HG03469 (cell line): ENCODE data around the gene ROR1.

ENCODE experiments used
- ATAC-seq: cut with Tn5 transposase; IDR thresholded peaks from one replicate; pipeline ENCODE4 v1.9.1; 2021; ENCODE audit warnings: mild to moderate bottlenecking, moderate library complexity, moderate number of reproducible peaks; ENCODE audit not compliant: unreplicated experiment

Gene ROR1

DNA sequence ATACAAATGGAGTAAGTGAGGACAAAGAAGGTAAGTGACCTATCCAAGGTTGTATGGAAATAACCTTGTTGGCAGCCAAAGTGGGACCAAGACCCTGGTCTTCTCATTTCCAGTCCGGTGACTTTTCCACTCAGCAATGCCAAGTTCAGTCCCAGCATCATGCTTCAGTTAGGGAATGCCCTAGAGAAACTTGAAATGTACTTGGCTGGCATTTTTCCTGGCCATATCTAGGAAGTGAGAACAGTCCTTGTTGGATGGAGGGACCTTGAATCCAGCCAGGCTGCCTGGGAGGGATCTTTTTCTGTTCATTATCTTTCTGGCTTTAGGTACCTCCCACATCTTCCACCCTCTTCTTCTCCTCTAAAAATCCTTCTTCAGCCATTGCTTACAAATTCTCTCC is 352.8 kb downstream of the ROR1 start:
- no peak for ATAC-seq

DNA sequence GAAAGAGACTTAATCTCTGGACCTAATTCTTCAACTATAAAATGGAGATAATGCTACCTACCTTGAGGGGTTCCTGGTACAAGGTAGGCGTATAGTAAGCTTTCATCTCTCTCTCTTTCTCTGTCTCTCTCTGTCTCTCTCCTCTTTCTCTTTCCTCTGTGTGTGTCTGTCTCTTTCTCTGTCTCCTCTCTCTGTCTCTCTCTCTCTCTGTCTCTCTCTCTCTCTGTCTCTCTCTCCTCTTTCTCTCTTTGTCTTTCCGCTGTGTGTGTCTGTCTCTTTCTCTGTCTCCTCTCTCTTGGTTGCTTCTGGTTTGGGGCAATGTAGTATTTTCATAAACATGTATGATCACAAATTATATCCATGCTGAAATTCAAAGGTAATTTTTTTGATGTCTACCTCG is 353.5 kb downstream of the ROR1 start:
- ATAC-seq, result no peak

DNA sequence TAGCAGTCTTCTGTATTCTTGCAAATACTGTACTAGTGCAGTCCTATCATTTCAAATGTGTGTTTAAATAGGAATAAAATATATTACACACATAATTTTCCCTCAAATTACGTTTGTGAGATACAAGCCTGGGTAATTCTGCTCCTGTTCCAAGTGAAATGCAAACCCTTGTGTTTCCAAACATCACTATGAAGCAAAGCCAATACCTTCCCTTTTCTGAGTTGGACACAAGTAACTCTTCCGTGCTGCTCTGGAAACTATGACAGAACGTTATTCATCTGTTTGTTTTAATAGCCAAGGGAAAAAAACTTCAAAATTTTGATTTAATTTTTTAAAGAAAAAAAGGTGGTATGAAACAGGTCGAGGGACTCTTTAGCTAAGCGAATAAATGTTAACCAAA is 355.9 kb downstream of the ROR1 start:
- ATAC-seq, result no peak

DNA sequence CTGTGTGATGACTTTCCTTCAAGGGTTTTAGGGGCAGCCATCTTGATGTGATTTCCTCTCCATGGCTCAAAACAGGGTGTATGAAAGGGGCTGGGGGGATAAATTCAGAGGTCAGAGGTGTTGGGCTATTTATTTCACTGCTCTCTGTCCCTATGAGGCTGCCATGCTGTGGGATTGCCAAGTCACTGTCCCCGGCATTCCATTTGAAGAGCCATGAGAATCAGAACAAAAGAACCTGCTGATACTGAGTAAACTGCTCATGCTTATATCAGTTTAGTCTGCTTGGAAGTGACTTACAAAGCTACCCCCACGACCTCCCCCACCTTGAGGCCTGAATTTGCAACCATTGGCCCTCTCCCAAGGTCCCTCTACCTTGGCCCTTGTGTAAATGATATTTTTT is 357.3 kb downstream of the ROR1 start:
- no peak for ATAC-seq

DNA sequence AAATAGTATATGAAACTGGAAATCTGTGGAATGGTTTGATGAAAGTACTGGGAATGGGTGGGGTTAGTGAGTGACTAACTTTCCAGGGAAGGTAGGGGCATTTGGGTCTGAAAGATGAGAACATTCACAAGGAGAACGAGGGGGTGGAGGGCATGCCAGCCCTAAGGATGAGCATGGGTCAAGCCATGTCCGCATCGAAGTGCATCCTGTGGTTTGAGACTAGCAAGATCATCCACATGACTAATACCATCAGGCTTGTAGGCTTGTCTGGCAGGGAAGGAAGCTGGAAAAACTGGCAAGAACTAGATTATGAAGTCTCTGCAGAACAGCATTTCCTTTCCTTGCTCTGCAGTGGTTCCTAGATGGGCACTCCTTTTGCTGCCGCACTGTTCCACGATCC is 359.2 kb downstream of the ROR1 start:
- no peak for ATAC-seq

DNA sequence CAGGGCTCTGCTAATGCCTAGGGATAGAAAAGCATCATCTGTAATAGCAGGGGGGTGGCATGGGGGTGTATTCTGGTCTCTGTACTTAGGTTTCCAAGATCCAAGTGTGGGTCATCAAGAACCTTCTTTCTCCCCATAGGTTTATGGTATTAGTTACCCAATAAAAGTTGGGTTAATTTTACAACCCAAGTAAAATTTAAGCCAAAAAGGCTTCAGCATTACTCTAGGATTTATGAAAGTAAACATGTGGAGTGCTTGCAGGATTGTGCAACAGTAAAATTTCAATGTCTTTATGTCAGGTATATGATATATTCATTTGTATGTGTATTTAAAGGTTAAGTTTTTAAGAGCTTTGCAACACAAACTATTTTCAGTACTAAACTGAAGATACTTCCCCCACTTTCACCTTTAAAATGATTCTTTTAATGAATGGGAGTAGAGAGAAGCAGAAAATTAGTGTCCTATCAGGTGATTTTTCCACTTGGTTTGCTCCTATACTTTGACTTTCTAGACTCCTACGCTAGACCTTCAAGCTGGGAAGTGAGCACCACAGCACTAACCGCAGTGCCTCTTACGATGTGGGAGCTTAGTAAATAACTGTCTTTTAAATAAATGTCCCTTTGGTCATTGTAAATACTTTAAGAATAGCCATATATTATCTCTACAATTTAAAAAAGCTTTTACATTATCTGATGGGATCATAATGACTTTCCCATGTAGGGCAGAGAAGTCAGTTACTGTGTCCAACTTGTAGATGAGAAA is 361.8 kb downstream of the ROR1 start:
- no peak for ATAC-seq

DNA sequence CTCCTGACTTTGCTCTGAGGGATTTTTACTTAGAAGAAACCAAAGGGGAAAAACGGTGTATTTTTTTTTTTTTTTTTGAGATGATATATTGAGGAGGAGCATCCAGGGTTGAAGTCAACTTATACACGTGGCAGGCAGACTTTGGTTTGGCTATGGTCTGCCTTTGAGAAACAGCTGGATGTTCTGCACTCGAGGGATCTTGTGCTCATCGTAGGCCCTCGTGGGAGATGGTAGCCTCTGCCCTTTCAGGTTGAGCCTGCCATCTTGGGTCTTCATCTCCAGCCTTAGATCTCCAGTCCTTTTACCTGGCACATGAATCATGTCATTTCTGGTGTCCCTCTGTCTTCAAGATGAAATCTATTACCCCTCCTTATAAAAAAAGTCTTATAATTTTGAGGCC is 362.5 kb downstream of the ROR1 start:
- no peak for ATAC-seq

DNA sequence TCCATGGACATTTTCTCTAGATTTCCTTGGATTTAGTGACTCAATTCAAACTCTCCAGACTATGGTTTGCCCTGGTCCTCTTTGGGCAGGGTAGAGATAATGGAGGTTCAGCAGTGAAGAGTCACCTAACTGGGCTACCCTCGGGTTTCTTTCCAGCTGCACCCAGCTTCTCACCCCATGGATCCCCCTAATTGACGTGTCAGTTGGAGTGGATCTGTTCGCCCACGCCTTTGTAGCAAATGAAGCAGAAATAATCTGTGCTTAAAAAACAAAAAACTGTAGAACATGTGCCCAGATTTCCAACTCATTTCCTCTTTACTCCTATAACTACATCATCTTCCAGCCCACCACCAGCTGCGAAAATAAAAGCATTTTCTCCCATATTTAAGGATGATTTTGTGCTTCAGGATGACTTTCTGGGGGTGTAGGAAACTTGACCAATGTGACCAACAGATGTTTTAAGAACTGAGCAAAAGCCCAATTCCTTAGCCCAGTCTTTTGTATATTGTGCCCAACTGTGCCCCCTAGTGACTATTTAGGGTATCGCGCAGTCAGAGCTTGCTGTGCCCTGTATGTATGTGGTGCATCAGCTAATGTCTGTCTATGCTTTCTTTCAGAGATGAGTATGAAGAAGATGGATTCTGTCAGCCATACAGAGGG is 363.1 kb downstream of the ROR1 start:
- no peak for ATAC-seq

DNA sequence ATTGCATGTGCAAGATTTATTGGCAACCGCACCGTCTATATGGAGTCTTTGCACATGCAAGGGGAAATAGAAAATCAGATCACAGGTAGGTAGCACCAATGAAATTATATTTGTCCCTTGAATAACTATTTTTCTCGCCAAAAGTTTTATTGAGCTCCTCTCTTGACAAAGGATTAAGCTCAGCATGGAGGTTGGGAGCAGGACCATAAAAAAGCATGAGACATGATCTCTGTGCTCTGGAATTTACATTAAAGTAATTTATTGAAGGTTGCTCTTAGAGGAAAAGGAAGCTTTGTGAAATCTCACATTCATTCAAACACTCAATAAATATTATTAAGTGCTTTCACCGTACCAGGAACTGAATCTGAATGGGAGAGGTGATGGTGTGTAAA is 363.6 kb downstream of the ROR1 start:
- no peak for ATAC-seq

DNA sequence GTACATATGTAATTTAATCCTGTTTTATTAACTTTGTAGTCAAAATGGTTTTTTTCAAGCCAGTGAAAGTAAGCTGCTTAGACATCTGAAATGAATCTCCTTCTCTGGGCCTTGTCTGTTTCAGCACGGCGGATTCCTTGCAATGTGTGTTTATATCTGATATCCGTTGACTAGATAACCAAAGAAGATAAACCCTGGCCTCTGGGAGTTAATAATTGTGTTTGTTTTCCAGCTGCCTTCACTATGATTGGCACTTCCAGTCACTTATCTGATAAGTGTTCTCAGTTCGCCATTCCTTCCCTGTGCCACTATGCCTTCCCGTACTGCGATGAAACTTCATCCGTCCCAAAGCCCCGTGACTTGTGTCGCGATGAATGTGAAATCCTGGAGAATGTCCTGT is 366.1 kb downstream of the ROR1 start:
- no peak for ATAC-seq

DNA sequence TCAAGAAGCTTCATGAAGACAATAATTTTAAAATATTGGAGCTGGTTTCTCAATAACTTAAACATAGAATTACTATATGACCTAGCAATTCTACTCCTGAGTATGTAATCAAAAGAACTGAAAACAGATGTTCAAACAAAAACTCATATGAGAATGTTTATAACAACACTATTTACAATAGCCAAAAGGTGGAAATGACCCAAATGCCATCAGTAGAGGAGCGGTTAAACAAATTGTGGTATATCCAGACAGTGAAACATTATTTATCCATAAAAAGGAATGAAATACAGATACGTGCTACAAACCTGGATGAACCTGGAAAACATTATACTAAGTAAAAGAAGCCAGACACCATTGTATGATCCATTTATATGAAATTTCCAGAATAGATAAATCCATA is 366.8 kb downstream of the ROR1 start:
- no peak for ATAC-seq

DNA sequence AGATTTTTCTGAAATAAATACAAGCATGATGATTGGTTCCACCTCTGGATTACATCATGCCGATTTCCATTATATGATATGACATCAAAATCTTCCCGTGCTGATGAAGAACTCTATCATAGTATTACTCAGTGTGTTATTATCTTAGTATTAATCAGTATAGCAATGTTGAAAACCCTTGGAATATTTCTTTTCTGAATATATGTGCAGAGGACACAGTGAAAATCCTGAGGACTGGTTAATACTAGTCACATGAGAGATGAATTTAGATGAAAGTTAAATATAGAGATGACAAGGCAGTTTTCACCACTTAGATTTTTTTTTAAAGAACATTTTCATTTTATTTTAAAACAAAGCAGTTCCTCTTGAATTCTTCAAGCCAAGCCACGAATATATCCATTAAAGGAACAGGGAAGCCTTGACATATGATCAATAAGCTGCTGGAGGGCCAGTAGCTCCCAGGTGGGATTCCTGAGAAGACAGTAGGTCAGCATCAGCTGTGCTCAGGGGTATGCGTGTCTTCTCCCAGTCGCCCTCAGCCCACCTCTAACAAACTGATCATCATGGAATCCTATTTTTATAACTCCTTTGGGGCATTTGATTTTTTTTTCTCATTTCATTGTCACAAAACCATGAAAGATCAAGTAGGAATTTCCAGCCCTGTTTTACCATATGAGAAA is 373.4 kb downstream of the ROR1 start:
- no peak for ATAC-seq

DNA sequence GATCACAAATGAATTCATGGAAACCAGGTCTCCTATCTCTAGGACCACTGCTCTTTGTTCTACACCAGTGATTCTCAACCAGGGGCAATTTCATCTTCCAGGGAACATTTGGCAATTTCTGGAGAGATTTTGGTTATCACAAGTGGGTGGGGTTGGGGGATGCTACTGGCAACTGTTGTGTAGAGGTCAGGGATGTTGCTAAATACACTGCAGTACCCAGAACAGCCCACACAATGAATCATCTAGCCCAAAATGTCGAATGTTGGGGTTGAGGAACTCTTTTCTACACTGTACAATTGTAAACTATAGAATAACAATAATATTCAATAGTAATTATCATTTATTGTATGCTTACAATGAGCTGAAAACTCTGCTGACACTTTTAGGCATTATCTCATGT is 373.9 kb downstream of the ROR1 start:
- no peak for ATAC-seq

DNA sequence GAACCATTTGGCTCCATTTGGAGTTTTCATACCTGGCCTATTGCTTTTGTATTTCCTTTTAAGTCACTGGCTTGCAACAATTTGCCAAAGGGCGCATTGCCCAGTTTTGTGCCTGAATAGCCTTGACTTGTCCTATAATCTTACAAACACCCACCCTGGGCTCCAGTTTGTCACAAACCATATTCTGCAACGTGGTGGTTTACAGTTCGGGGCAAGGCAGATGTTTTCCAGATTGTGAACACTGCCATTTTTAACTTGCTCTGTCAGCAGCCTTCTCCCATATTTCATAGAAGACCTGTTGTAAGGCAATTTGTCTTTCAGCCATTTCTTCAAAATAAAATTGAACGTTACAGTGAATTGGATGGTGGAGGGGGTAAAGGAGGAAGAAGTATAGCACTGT is 376.4 kb downstream of the ROR1 start:
- no peak for ATAC-seq

DNA sequence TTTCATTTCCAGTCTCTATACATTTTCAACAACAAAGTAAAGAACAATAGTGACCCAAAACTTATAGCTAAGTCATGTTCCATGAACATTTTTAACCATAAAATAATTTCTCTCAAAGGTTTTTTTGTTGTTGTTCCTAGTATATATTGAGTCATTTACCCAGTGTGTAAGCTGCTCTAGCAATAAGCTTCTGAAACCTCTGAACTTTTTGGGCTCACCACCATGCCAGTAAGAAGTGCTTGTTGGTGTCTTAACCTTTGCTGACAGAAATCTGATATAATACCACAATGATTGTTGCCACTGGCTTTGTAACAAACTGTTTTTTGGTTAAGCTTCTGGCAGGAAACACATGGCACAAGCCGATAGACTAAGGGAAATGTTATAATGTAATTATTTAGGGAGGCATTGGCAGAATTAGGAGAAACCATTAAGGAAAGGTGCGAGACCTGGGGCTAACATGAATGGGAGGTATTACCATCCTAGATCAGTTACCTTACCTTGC is 377.0 kb downstream of the ROR1 start:
- no peak for ATAC-seq

DNA sequence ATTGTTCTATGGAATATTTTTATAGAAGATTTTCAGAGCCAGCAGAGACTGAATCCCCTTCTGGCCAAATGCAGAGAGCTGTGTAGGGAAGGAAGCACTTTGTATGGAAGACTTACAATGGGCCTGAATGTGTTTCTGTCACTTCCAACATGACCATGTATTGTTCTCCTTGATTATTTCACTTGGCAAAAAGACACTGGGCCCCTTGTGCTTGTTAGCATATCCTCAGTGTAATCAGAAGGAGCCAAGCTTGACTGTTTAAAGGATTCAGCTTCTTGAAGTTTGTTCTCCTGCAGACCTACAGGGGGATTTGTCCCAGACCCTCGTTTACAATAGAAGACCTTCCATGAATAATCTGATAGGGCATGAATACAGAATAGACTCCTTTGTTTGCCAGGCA is 381.5 kb downstream of the ROR1 start:
- ATAC-seq, result no peak

DNA sequence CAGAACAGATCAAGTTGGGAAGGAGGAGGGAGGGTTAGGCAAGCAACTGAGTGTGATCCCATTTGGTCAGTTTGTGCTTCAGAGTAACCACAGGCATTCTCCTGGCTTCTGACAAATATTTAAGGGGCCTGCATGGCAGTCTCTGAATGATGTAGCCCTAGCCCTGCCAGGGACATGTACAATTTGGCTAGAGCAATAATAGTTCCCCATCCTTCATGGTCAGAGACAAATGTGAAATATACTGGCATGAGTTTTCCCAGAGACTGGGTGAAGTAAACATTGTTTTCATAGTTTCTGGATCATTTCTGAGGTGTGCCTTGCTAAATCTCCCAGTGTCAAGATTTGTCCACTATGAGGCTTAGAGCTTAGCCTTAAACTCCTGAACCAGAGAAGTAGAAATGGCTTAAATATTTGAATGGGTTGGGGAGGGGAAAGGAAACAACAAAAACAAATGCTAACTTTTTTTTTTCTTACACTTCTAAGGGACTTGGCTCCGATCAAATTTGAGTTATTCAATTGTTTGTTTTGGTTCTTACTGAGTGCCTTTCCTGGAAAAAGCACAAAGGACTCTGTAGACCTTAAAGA is 387.6 kb downstream of the ROR1 start:
- no peak for ATAC-seq

DNA sequence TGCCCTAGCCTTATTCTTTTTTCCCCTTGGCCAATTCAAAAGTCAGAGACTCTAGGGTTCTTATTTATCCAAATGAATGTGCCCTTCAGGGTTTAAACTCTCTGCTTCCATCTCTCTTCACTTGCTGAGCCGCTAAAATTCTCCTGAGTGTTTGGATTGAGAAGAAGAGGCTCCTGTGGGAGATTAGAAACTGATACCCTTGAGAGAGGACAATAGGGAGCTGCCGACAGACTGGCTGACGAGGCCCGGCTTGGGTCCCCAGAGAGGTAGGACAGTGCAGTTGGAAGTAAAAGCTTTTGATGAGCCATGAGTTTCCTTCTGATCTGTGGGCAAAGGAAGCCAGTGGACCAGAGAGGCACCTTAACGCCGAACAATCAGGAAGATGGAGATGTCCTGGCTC is 388.3 kb downstream of the ROR1 start:
- ATAC-seq, result no peak

DNA sequence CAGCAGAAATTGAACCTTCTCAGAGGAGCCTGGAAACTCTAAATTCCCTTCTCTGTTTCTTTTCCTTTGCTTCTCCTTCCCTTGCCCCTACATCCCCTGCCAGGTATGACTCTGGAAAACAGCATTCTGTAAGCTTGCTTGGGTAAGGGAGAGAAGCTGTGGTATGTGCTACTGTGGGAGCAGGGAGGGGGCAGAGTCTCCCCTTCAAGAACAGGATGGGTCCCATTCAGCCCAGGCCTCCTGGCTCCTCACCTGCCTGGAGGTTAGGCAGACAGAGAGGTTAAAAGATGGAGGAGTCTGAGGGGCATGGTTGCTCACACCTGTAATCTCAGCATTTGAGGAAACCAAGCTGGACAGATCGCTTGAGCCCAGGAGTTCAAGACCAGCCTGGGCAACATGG is 389.0 kb downstream of the ROR1 start:
- ATAC-seq, result no peak

DNA sequence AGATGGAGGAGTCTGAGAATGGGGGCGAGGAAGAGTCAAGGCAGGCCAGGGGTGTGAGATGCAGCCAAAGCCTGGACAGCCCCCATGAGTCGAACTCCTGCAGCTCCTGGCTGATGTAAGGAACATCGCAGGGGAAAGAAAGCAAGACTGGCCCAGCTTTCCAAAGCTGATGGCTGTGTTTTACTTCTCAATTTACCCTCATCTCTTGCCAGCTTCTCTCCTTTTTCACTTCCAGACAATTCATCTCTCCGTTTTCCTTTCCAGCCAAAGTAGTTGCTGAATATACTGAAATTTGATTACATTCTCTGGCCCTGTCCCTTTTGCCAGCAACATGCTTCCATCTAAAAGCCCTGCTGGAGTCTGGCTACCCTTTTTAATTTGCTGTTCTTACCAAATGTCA is 389.6 kb downstream of the ROR1 start:
- ATAC-seq, result no peak

DNA sequence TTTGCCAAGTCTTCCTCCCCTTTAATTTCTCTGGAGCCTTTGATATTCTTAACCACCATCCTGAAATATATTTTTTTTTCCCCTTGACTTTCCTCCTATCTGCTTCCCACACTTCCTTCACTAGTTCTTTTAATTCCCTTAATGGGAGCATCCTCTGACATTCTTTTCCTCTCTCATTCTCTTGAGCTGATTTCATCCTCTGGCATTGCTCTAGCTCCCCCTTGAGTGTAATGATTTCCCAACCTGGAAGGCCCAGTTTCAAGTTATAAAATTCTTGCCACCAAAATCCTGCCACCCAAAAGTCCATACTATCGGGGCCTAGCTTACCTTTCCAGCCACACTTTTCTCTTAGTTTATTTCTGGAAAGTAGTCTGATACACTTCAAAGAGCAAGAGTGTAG is 390.2 kb downstream of the ROR1 start:
- no peak for ATAC-seq

DNA sequence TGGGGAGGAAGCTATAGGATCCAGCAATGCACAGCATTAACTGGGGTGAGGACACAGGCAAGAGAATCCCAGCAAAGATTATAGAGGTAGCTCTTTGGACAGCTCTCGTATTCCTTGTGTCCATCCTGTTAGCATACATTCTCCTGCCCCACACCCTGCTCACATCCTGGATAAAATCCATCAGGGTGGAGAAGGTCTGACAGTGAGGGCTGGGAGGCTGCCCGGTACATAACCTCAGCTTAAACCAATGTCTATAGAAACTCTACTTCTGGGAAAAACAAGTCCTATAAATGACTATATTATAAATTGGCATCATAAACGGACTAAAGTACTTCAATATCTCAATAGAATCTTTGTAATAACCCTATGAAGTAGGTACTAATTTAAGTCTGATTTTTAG is 392.8 kb downstream of the ROR1 start:
- no peak for ATAC-seq
